ENCODE results near the gene GABPB1.

The GABPB1 gene

GRCh38 chr15:50280271-50280670, 74.7 kb downstream of the GABPB1 start:
- H3K9ac ChIP-seq (ENCODE audit: low read length): no peak overlapping the region
- no peaks in the 10 kb centered on the region for H4K20me1 ChIP-seq (ENCODE audit: insufficient read depth, low read length)
- H3K36me3 ChIP-seq (replicated peaks; ENCODE audit: low read depth, low read length): peaks cover 4% of the 10 kb centered on the region
- no peaks in the 10 kb centered on the region for H3K9me3 ChIP-seq (ENCODE audit: insufficient read depth, low read length)
- H3K79me2 ChIP-seq (ENCODE audit: low read length): no peaks in the 10 kb centered on the region
- H2AFZ ChIP-seq (ENCODE audit: low read depth, low read length): no peak overlapping the region
- H3K4me3 ChIP-seq (ENCODE audit: low read length): no peak overlapping the region
- no peak overlapping the region for H3K27ac ChIP-seq (ENCODE audit: low read length)
- no peaks in the 10 kb centered on the region for H3K4me1 ChIP-seq (ENCODE audit: low read length)
- no peak for TF ChIP-seq EZH2phosphoT487 (IDR thresholded peaks at IDR 0.05; ENCODE audit: low read depth)
- TF ChIP-seq CTCF (IDR thresholded peaks at IDR 0.05; ENCODE audit: low read depth, low read length): no peak
- no peak overlapping the region for H3K4me2 ChIP-seq (ENCODE audit: low read length)
- no peaks in the 10 kb centered on the region for H3K27me3 ChIP-seq (ENCODE audit: low read depth, low read length)

- Histone ChIP-seq H3K4me2 (ENCODE audit: low read length) (no peak overlapping the region), H4K20me1 (ENCODE audit: insufficient read depth, low read length) (no peaks in the 10 kb centered on the region), H3K27ac (ENCODE audit: low read length) (no peak overlapping the region), H3K9me3 (ENCODE audit: insufficient read depth, low read length) (no peaks in the 10 kb centered on the region), H2AFZ (ENCODE audit: low read depth, low read length) (no peak overlapping the region), H3K36me3 (replicated peaks; ENCODE audit: low read depth, low read length) (no peaks in the 10 kb centered on the region), H3K4me3 (ENCODE audit: low read length) (no peak overlapping the region), H3K79me2 (ENCODE audit: low read length) (no peaks in the 10 kb centered on the region), H3K4me1 (ENCODE audit: low read length) (no peaks in the 10 kb centered on the region), H3K27me3 (ENCODE audit: low read depth, low read length) (no peaks in the 10 kb centered on the region), H3K9ac (ENCODE audit: low read length) (no peak overlapping the region)
- TF ChIP-seq EZH2phosphoT487 (IDR thresholded peaks at IDR 0.05; ENCODE audit: low read depth) (no peak), CTCF (IDR thresholded peaks at IDR 0.05; ENCODE audit: low read depth, low read length) (no peak)
These were observed 76.5 kb downstream of the GABPB1 start for GRCh38 chr15:50278496-50278895.

- TF ChIP-seq EZH2phosphoT487 (IDR thresholded peaks at IDR 0.05; ENCODE audit: low read depth) (no peak), CTCF (IDR thresholded peaks at IDR 0.05; ENCODE audit: low read depth, low read length) (no peak)
- no peak overlapping the region for H3K27ac ChIP-seq (ENCODE audit: low read length)
- H3K79me2 ChIP-seq (ENCODE audit: low read length): no peaks in the 10 kb centered on the region
- H3K4me3 ChIP-seq (ENCODE audit: low read length): no peak overlapping the region
- no peaks in the 10 kb centered on the region for H3K4me1 ChIP-seq (ENCODE audit: low read length)
- no peaks in the 10 kb centered on the region for H3K9me3 ChIP-seq (ENCODE audit: insufficient read depth, low read length)
- no peak overlapping the region for H3K4me2 ChIP-seq (ENCODE audit: low read length)
- H3K9ac ChIP-seq (ENCODE audit: low read length): no peak overlapping the region
- H3K27me3 ChIP-seq (ENCODE audit: low read depth, low read length): no peaks in the 10 kb centered on the region
- no peaks in the 10 kb centered on the region for H4K20me1 ChIP-seq (ENCODE audit: insufficient read depth, low read length)
- no peak overlapping the region for H2AFZ ChIP-seq (ENCODE audit: low read depth, low read length)
- H3K36me3 ChIP-seq (replicated peaks; ENCODE audit: low read depth, low read length): no peaks in the 10 kb centered on the region
These were observed 77.6 kb downstream of the GABPB1 start for GRCh38 chr15:50277370-50277769.

GRCh38 chr15:50275908-50276307, 79.1 kb downstream of the GABPB1 start:
- Histone ChIP-seq H3K36me3 (replicated peaks; ENCODE audit: low read depth, low read length) (no peaks in the 10 kb centered on the region), H3K4me3 (ENCODE audit: low read length) (no peak overlapping the region), H3K4me2 (ENCODE audit: low read length) (no peak overlapping the region), H3K27ac (ENCODE audit: low read length) (no peak overlapping the region), H3K9me3 (ENCODE audit: insufficient read depth, low read length) (no peaks in the 10 kb centered on the region), H2AFZ (ENCODE audit: low read depth, low read length) (no peak overlapping the region), H3K9ac (ENCODE audit: low read length) (no peak overlapping the region), H4K20me1 (ENCODE audit: insufficient read depth, low read length) (no peaks in the 10 kb centered on the region), H3K27me3 (ENCODE audit: low read depth, low read length) (no peaks in the 10 kb centered on the region), H3K79me2 (ENCODE audit: low read length) (no peaks in the 10 kb centered on the region), H3K4me1 (ENCODE audit: low read length) (no peaks in the 10 kb centered on the region)
- TF ChIP-seq EZH2phosphoT487 (IDR thresholded peaks at IDR 0.05; ENCODE audit: low read depth): no peak
- TF ChIP-seq CTCF (IDR thresholded peaks at IDR 0.05; ENCODE audit: low read depth, low read length): no peak

Measured in OCI-LY3 (cell line).